Left lung (tissue), 10 donors: Measurements from ENCODE around the gene CAMK2D. TPM values are rescaled to one million over a fixed set of nuclear protein-coding genes. Genes with fewer than 3 reads are reported as not detected.

Source experiments
- ATAC-seq: fragments of 200-7000 bp; cut with Tn5 transposase; one replicate; pipeline ENCODE4 v1.9.1; 2020; ENCODE audit warnings: moderate library complexity
- DNase-seq, 4 donors: peaks; one replicate each; pipeline ENCODE4 v3.0.0-alpha.2; 2013 to 2020
- H3K27ac ChIP-seq, 2 donors: fragments of 200-600 bp; sonication (generic) in 1 of 2; one replicate each; pipeline versions ENCODE4 v1.5.0 to v1.8.0; 2020 to 2021
- H3K27me3 ChIP-seq, 2 donors: fragments of 200-600 bp; sonication (generic) in 1 of 2; one replicate each; pipeline versions ENCODE4 v1.5.0 to v1.8.0; 2020 to 2021
- H3K36me3 ChIP-seq, 2 donors: fragments of 200-600 bp; sonication (generic) in 1 of 2; one replicate each; pipeline versions ENCODE4 v1.5.0 to v1.8.0; 2020 to 2021
- H3K4me1 ChIP-seq, 2 donors: fragments of 200-600 bp; one replicate each; pipeline ENCODE4 v1.8.0; 2021
- H3K4me3 ChIP-seq, 2 donors: fragments of 200-600 bp; sonication (generic) in 1 of 2; one replicate each; pipeline versions ENCODE4 v1.5.0 to v1.8.0; 2020 to 2021; ENCODE audit warnings: mild to moderate bottlenecking in 1 of 2
- H3K9me3 ChIP-seq, 2 donors: fragments of 200-600 bp; sonication (generic) in 1 of 2; one replicate each; pipeline versions ENCODE4 v1.5.0 to v1.8.0; 2020 to 2021
- intact Hi-C, 2 donors: fragments of 100-400 bp; cut with DNase I; formaldehyde crosslinking; loops; one replicate each; pipeline versions ENCODE4 v1.11.2 to v1.14.2; 2022
- polyA plus RNA-seq, 6 donors: library from polyadenylated mRNA; unstranded; fragments of 120-200 nt; gene quantifications; one replicate each; pipeline ENCODE4 v1.2.1, GENCODE V29; 2013; ENCODE audit not compliant: insufficient read length in 6 of 6
- total RNA-seq, 2 donors: library from RNA; stranded (reverse); fragmentation: NEBNext Ultra II Directional; extraction: Animal tissue kit (Norgen Biotek cat#: 25700); gene quantifications; one replicate each; pipeline ENCODE4 v1.2.1, GENCODE V29; 2021
- TF ChIP-seq, protein P1 (sequence below), 2 donors: fragments of 200-600 bp; sonication (generic) in 1 of 2; IDR thresholded peaks; one replicate each; pipeline versions ENCODE4 v1.5.0 to v1.8.0; 2021; ENCODE audit warnings: antibody characterized with exemption in 2 of 2
- donor health status: DM: no; HTN: yes; CAD: no.
- donor health status: DM: no; HTN: no; CAD: no.

The CAMK2D gene
- total and polyA plus RNA-seq, 8 donors: 50.3 to 93.2 (median 68.4) TPM

DNA sequence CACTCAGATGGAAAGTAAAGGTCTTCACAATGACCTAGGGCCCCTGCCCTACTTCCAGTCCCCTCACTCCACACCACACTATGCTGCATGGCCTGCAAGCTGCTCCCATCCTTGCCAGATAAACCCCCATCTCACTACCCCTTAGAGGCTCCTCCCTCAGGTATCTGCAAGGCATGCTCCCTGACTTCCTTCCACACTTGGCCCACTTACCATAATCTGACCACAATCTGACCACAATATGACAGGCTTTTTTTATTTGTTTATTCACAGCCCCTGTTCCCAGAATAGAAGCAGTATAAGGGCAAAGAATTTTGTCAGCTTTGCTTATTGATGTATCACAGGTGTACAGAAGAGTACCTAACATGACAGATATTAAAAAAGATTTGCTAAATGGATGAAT is 124.7 kb downstream of the CAMK2D start:
- intact Hi-C loops: no loop called here
- H3K4me3 ChIP-seq: no peak overlapping the region
- H3K27ac ChIP-seq: no peak overlapping the region
- ATAC-seq: peak; percentile 38
- no peaks in the 10 kb centered on the region for H3K36me3 ChIP-seq
- no peaks in the 10 kb centered on the region for H3K9me3 ChIP-seq
- TF ChIP-seq, protein P1, sequence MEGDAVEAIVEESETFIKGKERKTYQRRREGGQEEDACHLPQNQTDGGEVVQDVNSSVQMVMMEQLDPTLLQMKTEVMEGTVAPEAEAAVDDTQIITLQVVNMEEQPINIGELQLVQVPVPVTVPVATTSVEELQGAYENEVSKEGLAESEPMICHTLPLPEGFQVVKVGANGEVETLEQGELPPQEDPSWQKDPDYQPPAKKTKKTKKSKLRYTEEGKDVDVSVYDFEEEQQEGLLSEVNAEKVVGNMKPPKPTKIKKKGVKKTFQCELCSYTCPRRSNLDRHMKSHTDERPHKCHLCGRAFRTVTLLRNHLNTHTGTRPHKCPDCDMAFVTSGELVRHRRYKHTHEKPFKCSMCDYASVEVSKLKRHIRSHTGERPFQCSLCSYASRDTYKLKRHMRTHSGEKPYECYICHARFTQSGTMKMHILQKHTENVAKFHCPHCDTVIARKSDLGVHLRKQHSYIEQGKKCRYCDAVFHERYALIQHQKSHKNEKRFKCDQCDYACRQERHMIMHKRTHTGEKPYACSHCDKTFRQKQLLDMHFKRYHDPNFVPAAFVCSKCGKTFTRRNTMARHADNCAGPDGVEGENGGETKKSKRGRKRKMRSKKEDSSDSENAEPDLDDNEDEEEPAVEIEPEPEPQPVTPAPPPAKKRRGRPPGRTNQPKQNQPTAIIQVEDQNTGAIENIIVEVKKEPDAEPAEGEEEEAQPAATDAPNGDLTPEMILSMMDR (IDR thresholded peaks at IDR 0.05): no peak
- no peaks in the 10 kb centered on the region for H3K27me3 ChIP-seq
- no peak for DNase-seq
- peaks cover 12 to 22% of the 10 kb centered on the region in 2 donors for H3K4me1 ChIP-seq

- intact Hi-C loops: no loop called here
- no peaks in the 10 kb centered on the region for H3K36me3 ChIP-seq
- TF ChIP-seq, protein P1 (IDR thresholded peaks at IDR 0.05): no peak
- peaks cover 12 to 22% of the 10 kb centered on the region in 2 donors for H3K4me1 ChIP-seq
- no peaks in the 10 kb centered on the region for H3K9me3 ChIP-seq
- ATAC-seq (peak; percentile 27), DNase-seq (no peak)
- no peak overlapping the region for H3K4me3 ChIP-seq
- no peaks in the 10 kb centered on the region for H3K27me3 ChIP-seq
- H3K27ac ChIP-seq: no peak overlapping the region
Measured at GRCh38 chr4:113636438-113636818, 125.1 kb downstream of the CAMK2D start.

DNA sequence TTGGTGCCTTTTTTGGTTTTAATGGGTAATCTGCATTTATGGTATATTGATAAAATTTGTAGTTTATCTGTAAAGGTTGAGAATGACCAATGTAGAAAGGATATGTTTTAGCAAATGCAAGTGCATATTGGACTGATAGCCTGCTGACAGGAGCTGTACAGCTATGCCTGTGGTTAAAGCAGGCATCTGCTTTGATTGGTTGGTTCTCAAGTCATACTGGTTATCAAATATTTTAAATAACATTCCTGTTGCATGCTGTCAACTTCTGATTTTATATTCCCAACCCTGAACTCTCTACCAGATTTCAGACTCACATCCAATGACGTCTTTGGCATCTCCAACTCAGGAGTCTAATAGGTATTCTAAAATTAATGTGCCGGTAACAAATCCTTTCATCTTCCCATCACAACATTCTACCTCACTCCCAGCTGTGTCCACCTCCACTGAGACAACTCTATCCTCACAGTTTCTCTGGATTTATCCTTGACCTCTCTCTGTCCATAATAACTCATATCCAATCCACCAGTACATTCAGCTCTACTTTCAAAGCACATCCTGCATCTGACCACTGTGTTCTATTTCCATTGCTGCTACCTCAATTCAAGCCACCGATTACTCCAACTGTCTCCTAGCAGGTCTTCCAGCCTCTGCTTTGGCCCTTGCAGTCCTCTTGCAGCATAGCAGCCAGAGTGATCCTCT is 125.7 kb downstream of the CAMK2D start:
- intact Hi-C loops: no loop called here
- no peak overlapping the region for H3K4me3 ChIP-seq
- TF ChIP-seq, protein P1 (IDR thresholded peaks at IDR 0.05): no peak
- DNase-seq (no peak), ATAC-seq (no peak)
- H3K36me3 ChIP-seq: no peaks in the 10 kb centered on the region
- H3K9me3 ChIP-seq: no peaks in the 10 kb centered on the region
- H3K27me3 ChIP-seq: no peaks in the 10 kb centered on the region
- peaks cover 12 to 22% of the 10 kb centered on the region in 2 donors for H3K4me1 ChIP-seq
- H3K27ac ChIP-seq: no peak overlapping the region

DNA sequence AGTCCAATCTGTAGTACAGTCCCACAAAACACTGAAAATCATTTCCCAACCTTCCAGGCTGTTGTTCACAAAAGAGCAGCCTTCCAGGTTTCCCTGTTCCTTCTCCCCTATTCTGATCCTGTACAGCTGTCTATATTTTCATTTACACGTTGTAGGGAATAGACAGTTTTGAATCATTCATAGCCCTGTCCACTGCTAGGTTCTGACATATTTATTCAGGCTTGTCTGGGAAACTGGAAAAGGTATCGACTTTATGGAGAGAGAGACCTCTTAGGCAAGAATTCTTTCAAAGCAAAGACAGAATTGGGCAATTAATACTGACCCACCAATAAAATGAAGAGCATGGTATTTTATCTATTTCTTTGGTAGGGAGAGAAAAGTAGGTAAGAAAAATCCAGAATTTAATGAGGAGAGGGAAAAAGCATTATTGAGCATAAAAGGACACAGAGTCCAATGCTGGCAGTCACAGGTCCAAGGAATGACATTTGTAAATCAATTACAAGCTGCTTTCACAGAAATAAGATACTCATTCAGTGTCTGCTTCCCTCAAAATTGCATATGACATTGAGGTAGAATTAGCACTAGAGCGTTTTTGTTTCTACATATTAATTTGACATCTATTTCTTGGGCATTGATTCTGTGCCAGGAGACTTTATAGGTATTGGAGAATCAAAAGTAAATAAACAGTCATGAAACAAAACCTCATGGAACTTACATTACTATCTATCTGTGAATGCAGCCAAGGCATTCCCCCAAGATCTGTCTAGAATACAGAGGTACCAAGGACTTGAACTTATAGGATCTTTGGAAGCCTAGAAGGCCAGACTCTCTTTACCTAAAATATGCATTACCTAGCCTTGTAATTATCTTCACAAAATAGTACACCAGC is 127.2 kb downstream of the CAMK2D start:
- Histone ChIP-seq H3K4me3 (no peak overlapping the region), H3K36me3 (no peaks in the 10 kb centered on the region), H3K27me3 (no peaks in the 10 kb centered on the region), H3K4me1 (peaks cover 12 to 22% of the 10 kb centered on the region in 2 donors), H3K27ac (no peak overlapping the region), H3K9me3 (no peaks in the 10 kb centered on the region)
- ATAC-seq: no peak
- intact Hi-C loops: no loop called here
- no peak for DNase-seq
- TF ChIP-seq, protein P1 (IDR thresholded peaks at IDR 0.05): no peak

DNA sequence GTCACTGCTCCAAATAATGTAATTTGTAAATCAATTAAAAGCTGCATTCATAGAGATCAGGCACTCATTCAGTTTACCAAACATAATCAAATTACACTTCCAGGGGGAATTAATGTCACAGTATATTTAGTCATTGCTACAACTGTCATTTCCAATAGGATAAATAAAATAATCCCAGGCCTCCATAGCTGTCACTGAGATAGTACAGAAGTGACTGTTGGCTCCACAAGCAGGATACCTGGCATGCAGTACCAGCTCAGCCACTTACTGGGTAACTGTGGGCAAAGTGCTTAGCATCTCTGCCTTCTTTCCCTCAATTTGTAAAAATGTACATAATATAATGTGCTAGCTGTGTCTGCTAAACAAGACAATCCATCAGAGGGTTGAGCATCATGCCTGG is 128.1 kb downstream of the CAMK2D start:
- intact Hi-C loops: no loop called here
- no peaks in the 10 kb centered on the region for H3K9me3 ChIP-seq
- ATAC-seq: no peak
- H3K4me1 ChIP-seq: peaks cover 12 to 20% of the 10 kb centered on the region in 2 donors
- TF ChIP-seq, protein P1 (IDR thresholded peaks at IDR 0.05): no peak
- no peaks in the 10 kb centered on the region for H3K27me3 ChIP-seq
- no peak for DNase-seq
- no peaks in the 10 kb centered on the region for H3K36me3 ChIP-seq
- no peak overlapping the region for H3K27ac ChIP-seq
- H3K4me3 ChIP-seq: no peak overlapping the region
